NCI-H128 (cell line): ENCODE results near the gene RNU6-7.

ENCODE experiments used
- DNase-seq: peaks from one replicate; lab custom pipeline; 2025; ENCODE audit not compliant: unreplicated experiment; lab: John Stamatoyannopoulos, UW

Gene RNU6-7

GRCh38 chr14:32203928-32204357 is 2.1 kb downstream of the RNU6-7 start:
- DNase-seq = no peak

- DNase-seq = no peak
These were observed 3.7 kb downstream of the RNU6-7 start for GRCh38 chr14:32205554-32205953.

GRCh38 chr14:32205984-32206383 is 4.1 kb downstream of the RNU6-7 start:
- no peak for DNase-seq

- DNase-seq = no peak
These were observed 4.7 kb downstream of the RNU6-7 start for GRCh38 chr14:32206552-32206951.

GRCh38 chr14:32208490-32208889 is 6.6 kb downstream of the RNU6-7 start:
- no peak for DNase-seq

GRCh38 chr14:32209471-32209870 is 7.6 kb downstream of the RNU6-7 start:
- no peak for DNase-seq

- DNase-seq = no peak
These were observed 9.2 kb downstream of the RNU6-7 start for GRCh38 chr14:32211068-32211404.

GRCh38 chr14:32212833-32213232 is 11.0 kb downstream of the RNU6-7 start:
- no peak for DNase-seq

- peak; percentile 47 for DNase-seq
These were observed 15.5 kb downstream of the RNU6-7 start for GRCh38 chr14:32217301-32217700.

- DNase-seq = no peak
These were observed 23.0 kb downstream of the RNU6-7 start for GRCh38 chr14:32224737-32225377.

GRCh38 chr14:32225378-32225920 is 23.6 kb downstream of the RNU6-7 start:
- DNase-seq = no peak

GRCh38 chr14:32226056-32226455 is 24.2 kb downstream of the RNU6-7 start:
- DNase-seq = no peak

GRCh38 chr14:32230181-32230580 is 28.3 kb downstream of the RNU6-7 start:
- no peak for DNase-seq

- no peak for DNase-seq
These were observed 28.9 kb downstream of the RNU6-7 start for GRCh38 chr14:32230695-32231280.

- no peak for DNase-seq
These were observed 30.6 kb downstream of the RNU6-7 start for GRCh38 chr14:32232481-32232880.

GRCh38 chr14:32233260-32233659 is 31.4 kb downstream of the RNU6-7 start:
- no peak for DNase-seq

- no peak for DNase-seq
These were observed 42.6 kb downstream of the RNU6-7 start for GRCh38 chr14:32244404-32244803.

GRCh38 chr14:32246751-32247150 is 44.9 kb downstream of the RNU6-7 start:
- no peak for DNase-seq

- DNase-seq = no peak
These were observed 47.5 kb downstream of the RNU6-7 start for GRCh38 chr14:32249371-32249770.

GRCh38 chr14:32249780-32250179 is 47.9 kb downstream of the RNU6-7 start:
- no peak for DNase-seq

- no peak for DNase-seq
These were observed 48.8 kb downstream of the RNU6-7 start for GRCh38 chr14:32250681-32251080.

- no peak for DNase-seq
These were observed 49.7 kb downstream of the RNU6-7 start for GRCh38 chr14:32251530-32251929.
